ENCODE measurements around the gene FSTL4. TPM values are rescaled to one million over a fixed set of nuclear protein-coding genes. Genes with fewer than 3 reads are reported as not detected.

Gene FSTL4
- total and polyA plus RNA-seq, 12 donors = 0.01 to 0.42 (median 0.38) TPM; not detected in 6

- WGBS, 2 donors = 83 to 87% methylated on average over 6 of the region's 6 CpGs
- Histone ChIP-seq H3K4me3 (no peak overlapping the region), H3K9me3 (peaks cover 0 to 7% (median 0%) of the 10 kb centered on the region in 11 donors), H3K36me3 (no peaks in the 10 kb centered on the region), H3K27ac (no peak overlapping the region), H3K4me1 (no peaks in the 10 kb centered on the region), H3K27me3 (peaks cover 0 to 18% (median 10%) of the 10 kb centered on the region in 7 donors)
- ATAC-seq (no peak), DNase-seq (no peak)
- intact Hi-C loops (cut with DNase I) = no loop called here
- TF ChIP-seq, protein P1, sequence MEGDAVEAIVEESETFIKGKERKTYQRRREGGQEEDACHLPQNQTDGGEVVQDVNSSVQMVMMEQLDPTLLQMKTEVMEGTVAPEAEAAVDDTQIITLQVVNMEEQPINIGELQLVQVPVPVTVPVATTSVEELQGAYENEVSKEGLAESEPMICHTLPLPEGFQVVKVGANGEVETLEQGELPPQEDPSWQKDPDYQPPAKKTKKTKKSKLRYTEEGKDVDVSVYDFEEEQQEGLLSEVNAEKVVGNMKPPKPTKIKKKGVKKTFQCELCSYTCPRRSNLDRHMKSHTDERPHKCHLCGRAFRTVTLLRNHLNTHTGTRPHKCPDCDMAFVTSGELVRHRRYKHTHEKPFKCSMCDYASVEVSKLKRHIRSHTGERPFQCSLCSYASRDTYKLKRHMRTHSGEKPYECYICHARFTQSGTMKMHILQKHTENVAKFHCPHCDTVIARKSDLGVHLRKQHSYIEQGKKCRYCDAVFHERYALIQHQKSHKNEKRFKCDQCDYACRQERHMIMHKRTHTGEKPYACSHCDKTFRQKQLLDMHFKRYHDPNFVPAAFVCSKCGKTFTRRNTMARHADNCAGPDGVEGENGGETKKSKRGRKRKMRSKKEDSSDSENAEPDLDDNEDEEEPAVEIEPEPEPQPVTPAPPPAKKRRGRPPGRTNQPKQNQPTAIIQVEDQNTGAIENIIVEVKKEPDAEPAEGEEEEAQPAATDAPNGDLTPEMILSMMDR (IDR thresholded peaks at IDR 0.05) = no peak
Measured at GRCh38 chr5:133497608-133498348, 114.6 kb downstream of the FSTL4 start.

GRCh38 chr5:133496631-133497030, 115.7 kb downstream of the FSTL4 start:
- H3K4me1 ChIP-seq = no peaks in the 10 kb centered on the region
- DNase-seq (no peak), ATAC-seq (no peak)
- H3K9me3 ChIP-seq = peaks cover 0 to 13% (median 0%) of the 10 kb centered on the region in 11 donors
- H3K27me3 ChIP-seq = peaks cover 0 to 18% (median 10%) of the 10 kb centered on the region in 7 donors
- no peak overlapping the region for H3K4me3 ChIP-seq
- H3K36me3 ChIP-seq = no peaks in the 10 kb centered on the region
- 77 to 85% methylated on average over 7 of the region's 7 CpGs for WGBS, 2 donors
- H3K27ac ChIP-seq = no peak overlapping the region
- intact Hi-C loops (cut with DNase I) = no loop called here
- TF ChIP-seq, protein P1 (IDR thresholded peaks at IDR 0.05) = no peak

GRCh38 chr5:133494923-133495246, 117.5 kb downstream of the FSTL4 start:
- Histone ChIP-seq H3K9me3 (peaks cover 0 to 23% (median 0%) of the 10 kb centered on the region in 11 donors), H3K4me3 (no peak overlapping the region), H3K27ac (no peak overlapping the region), H3K36me3 (no peaks in the 10 kb centered on the region), H3K4me1 (no peaks in the 10 kb centered on the region), H3K27me3 (peaks cover 0 to 18% (median 10%) of the 10 kb centered on the region in 7 donors)
- TF ChIP-seq, protein P1 (IDR thresholded peaks at IDR 0.05) = no peak
- intact Hi-C loops (cut with DNase I) = no loop called here
- WGBS, 2 donors = 80 to 83% methylated on average over 8 of the region's 8 CpGs
- ATAC-seq = no peak
- DNase-seq = no peak

GRCh38 chr5:133494232-133494922, 118.0 kb downstream of the FSTL4 start:
- DNase-seq (no peak), ATAC-seq (no peak)
- intact Hi-C loops (cut with DNase I) = no loop called here
- Histone ChIP-seq H3K36me3 (no peaks in the 10 kb centered on the region), H3K9me3 (peaks cover 0 to 24% (median 0%) of the 10 kb centered on the region in 11 donors), H3K4me3 (no peak overlapping the region), H3K4me1 (no peaks in the 10 kb centered on the region), H3K27me3 (peaks cover 0 to 18% (median 10%) of the 10 kb centered on the region in 7 donors), H3K27ac (no peak overlapping the region)
- WGBS, 2 donors = 74 to 79% methylated on average over 6 of the region's 6 CpGs
- TF ChIP-seq, protein P1 (IDR thresholded peaks at IDR 0.05) = no peak

Measured in heart right ventricle (tissue), 16 donors.